SHP77 (cell line): ENCODE results near the gene VPS51.
A peak's percentile ranks its signal among the peaks of the same experiment; 100 is the strongest.
"Not testable (repeated sequence)": the region's sequence is repeated elsewhere in the genome, so short reads cannot be mapped to it uniquely, and the experiment has no call there.

Experiments used
- DNase-seq, 2 experiments: peaks; one replicate each; lab custom pipeline; 2025; lab: John Stamatoyannopoulos, UW

VPS51 gene

GRCh38 chr11:65134240-65134951 is 38.4 kb downstream of the VPS51 start, which contains the start of gene SYVN1:
Gene SYVN1, minus strand, starts transcription at chr11:65134519. Its CDS starts 918 bp downstream, at chr11:65133601.
- DNase-seq: peak; percentile 80 to 86

DNA sequence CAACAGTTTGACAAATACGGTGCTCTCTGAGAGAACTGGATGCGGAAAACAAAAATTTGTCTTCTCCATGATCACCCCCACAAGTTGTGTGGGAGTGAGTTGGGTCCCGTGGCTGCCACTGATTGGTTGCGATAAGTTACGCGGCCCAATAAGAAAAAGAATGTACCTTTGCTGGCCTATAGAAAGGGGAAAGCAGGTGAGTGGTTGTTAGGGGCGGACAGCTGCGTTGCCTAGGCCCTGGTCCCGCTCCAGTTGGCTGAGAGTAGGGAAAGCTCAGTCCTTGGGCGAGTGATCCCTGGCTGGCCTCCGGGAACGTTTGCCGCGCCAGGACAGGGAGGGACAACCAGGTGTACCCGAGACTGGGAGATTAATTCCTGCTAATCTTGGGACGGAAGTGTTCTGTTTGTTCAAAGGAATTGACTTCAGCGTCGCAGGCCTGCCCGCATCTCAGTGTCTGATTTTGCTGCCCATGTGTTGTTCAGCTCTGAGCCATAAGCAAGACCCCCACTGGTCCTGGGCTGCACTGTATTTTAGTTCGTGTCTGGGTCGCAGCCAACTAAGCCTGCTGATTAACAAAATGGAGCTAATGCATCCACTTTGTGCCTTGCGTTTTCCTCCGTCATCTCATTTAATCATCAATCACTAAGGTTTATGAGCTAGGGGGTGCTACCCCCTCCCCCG is 39.1 kb downstream of the VPS51 start:
- peak; percentile 96 for DNase-seq

DNA sequence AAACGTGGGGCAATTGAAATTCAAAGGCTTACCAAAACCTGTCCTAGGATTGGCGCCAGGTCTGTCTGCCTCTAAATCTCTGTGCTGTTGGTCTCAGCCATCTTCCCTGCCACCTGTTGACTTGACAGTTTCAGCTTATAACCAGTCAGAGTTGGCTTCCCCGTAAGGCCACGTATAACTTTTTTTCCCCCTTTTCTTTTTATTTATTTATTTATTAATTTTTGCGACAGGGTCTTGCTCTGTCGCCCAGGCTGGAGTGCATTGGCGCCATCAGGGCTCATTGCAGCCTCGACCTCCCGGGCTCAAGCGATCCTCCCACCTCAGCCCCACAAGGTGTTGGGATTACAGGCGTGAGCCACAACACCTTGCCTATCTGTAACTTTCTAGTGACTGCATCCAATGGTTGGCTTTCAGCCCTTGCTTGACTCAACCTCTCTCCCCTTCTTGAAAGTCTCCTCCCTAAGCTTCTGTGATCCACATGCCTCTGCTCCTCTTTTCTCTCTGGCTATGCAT is 39.7 kb downstream of the VPS51 start:
- no peak for DNase-seq

GRCh38 chr11:65136515-65137096 is 40.6 kb downstream of the VPS51 start:
- no peak for DNase-seq

DNA sequence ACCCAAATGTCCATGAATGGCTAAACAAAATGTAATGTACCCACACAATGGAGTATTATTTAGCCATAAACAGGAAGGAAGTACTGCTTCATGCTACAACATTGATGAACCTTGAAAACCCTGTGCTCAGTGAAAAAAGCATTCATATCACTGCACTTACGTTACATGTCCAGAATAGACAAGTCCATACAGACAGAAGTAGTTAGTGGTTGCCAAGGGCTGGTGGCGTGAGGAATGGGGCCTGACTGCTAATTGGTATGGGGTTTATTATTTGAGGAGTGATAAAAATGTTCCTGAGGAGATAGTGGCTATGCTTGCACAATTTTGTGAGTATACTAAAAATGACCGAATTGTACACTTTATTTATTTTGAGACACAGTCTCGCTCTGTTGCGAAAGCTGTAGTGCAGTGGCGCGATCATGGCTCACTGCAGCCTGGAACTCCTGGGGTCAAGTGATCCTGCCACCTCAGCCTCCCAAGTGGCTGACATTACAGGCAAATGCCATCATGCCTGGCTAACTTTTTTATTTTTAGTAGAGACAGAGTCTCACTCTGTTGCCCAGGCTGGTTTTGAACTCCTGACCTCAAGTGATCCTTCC is 46.0 kb downstream of the VPS51 start:
- DNase-seq: no peak

DNA sequence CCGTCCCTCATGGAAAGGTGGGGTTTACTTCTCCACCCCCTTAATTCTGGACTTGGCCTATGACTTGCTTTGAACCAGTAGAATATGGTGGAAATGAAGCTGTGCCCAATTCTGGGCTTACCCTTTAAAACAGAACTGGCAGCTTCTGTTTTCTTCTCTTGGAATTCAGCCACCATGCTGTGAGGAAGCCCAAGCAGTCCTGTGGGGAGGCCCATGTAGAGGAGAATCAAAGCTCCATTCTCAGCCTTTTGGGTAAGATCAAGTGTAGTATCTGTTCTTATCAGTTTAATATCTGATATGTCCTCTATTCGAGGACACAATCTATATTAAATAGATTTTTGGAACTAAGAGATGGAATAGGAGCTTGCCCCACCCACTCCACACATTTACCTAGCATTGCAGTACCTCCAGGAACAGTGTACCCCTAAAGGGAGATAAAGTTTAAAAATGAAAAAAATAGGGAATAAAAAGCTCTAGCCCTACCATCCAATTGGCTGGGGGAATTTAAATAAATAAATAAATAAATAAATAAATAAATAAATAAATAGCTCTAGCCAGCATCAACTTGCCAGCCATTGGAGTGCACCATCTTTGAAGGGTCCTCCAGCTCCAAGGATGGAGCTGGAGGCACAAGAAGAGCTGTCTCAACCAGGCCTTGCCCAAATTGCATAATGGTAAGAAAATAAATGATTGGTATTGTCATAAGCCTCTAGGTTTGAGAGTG is 51.5 kb downstream of the VPS51 start:
- DNase-seq: no peak

- DNase-seq: no peak
Observed at GRCh38 chr11:65148657-65149056, 52.6 kb downstream of the VPS51 start.

DNA sequence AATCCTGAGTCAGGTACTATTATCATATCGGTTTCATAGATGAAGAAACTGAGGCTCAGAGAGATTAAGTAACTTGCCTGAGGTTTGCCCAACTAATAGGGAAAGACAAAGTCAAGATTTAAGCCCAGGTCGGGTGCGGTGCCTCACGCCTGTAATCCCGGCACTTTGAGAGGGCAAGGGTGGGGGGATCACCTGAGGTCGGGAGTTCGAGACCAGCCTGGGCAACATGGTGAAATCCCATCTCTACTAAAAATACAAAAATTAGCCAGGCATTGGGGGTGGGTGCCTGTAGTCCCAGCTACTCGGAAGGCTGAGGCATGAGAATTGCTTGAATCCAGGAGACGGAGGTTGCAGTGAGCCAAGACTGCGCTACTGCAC is 54.1 kb downstream of the VPS51 start:
- not testable (repeated sequence) for DNase-seq

GRCh38 chr11:65150509-65151299 is 54.7 kb downstream of the VPS51 start:
- peak; percentile 80 to 82 for DNase-seq

DNA sequence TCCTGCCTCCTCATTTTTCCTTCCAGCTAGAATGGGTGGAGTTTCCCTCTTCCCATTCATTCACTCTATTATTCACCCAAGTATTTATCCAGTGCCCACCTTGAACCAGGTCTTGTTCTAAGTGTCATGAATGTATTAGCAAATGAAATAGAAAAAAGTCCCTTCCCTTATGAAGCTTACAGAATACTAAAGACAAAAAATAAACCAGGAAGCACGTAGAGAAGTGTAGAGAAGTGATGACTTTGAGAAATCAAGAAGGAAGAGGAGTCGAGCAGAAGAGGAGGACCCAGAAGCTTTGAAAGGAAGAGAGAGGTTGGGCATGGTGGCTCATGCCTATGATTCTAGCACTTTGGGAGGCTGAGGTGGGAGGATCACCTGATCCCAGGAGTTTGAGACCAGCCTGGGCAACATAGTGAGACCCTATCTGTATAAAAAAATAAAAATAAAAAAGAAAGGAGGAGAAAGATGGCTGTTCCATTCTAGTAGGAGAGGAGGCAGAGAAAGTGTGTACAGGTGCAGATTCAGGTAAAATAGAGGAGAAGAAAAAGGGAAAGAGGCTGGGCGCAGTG is 55.4 kb downstream of the VPS51 start:
- DNase-seq: no peak

DNA sequence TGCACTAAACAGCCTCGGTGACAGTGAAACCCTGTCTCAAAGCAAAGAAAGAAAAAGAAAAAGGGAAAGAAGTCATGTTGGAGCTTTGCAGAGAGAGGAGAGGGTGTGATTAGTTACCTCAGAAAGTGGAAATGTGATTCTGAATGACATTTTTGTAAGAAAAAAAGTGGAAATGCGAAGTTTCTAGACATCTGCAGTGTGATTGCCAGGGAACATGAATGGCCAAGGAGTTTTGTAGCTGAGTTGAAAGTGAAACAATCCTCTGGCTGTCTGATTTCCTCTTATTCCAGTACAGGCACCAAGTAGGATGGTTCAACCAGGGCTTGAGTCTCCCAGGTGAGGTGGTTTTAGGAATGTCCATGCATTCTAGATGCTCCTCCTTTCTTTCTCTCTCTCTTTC is 56.1 kb downstream of the VPS51 start:
- no peak for DNase-seq

GRCh38 chr11:65156256-65156655 is 60.2 kb downstream of the VPS51 start:
- no peak for DNase-seq

DNA sequence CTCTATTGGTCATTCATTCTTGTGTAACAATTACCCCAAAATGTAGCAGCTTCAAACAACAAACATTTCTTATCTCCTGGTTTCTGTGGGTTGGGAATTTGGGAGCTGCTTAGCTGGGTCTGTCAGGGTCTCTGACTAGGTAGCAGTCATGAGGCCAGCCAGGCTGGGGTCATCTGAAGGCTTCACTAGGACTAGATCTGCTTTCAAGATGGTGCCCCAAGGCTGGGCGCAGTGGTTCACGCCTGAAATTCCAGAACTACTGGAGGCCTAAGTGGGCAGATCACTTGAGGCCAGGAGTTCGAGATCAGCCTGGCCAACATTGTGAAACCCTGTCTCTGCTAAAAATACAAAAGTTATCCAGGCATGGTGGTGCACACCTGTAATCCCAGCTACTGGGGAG is 60.9 kb downstream of the VPS51 start:
- no peak for DNase-seq

- DNase-seq: no peak
Observed at GRCh38 chr11:65157336-65157735, 61.3 kb downstream of the VPS51 start.

DNA sequence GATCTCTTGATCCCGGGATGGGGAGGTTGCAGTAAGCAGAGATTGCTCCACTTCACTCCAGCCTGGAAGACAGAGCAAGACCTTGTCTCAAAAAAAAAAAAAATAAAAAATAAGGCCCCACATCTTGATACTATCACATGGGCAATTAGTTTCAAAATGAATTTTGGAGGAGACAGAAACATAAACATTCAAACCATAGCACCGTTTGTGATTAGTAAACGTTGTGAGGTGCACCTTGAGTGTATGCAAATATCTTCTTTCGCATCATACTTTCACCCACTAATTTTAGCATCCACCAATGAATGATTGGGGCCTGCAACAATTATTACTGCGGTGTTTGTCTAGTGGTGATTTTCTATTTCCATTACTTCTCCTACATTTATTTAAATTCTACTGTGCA is 63.0 kb downstream of the VPS51 start:
- no peak for DNase-seq

DNA sequence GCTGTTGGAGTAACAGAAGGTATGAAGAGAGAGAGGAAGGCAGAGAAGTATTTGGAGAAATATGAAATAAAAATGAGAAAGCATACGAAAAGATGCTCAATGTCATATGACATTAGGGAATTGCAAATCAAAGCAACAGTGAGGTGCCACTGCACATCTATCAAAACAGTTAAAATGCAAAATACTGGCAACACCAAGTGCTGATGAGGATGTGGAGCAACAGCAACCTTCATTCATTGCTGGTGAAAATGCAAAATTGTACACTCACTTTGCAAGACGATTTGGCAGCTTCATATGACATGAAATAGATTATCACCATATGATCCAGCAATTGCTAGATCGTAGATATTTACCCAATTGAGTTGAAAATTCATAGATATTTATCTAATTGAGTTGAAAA is 64.6 kb downstream of the VPS51 start:
- no peak for DNase-seq
